Measurements from ENCODE around the gene SURF1. TPM values are rescaled to one million over a fixed set of nuclear protein-coding genes. Genes with fewer than 3 reads are reported as not detected.

Gene SURF1
- total RNA-seq, 1 experiment from 2014 or later: 71.7 TPM

DNA sequence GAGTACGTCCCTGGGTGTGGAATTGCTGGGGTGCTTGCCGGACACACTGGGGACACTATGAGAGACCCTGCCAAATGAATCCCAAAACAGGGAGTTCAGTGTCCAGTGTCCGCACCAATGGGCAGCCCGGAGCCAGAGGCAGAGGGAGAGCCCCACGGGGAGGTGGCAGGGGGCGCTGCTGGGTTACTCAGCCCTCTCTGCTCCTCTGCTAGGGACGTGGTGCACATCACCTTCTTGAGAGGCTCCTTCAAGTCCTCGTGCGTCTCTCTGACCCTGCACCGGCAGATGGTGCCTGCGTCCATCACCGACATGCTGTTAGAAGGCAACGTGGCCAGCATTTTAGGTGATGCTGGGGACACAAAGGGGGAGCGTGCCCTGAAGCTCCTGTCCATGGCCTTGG, 40.7 kb upstream of the SURF1 start:
- POLR2A ChIA-PET: no interaction called here
- H3K9ac ChIP-seq (ENCODE audit: low read length): no peak overlapping the region
- no peak overlapping the region for H3K4me3 ChIP-seq (replicated peaks in 1 of 2; ENCODE audit: low read depth in 1 of 2, low read length in 2 of 2)
- H3K79me2 ChIP-seq (ENCODE audit: insufficient read depth, low read length): no peaks in the 10 kb centered on the region
- DNase-seq (ENCODE audit: low read depth, low spot score) (no peak), ATAC-seq (peak; percentile 82)
- H3K9me3 ChIP-seq (ENCODE audit: control insufficient read depth in 1 of 2, insufficient read depth in 1 of 2, low read depth in 1 of 2, low read length in 2 of 2): no peaks in the 10 kb centered on the region
- RAD21 ChIA-PET (ENCODE audit: low non-redundant PET in 1 of 2, low total read pairs in 2 of 2, uncharacterized antibody in 2 of 2, unreplicated experiment in 2 of 2): no interaction called here
- TF ChIP-seq EGR1 (IDR thresholded peaks at IDR 0.05; ENCODE audit: low read depth) (no peak), TCF7L2 (IDR thresholded peaks at IDR 0.05; ENCODE audit: borderline replicate concordance, extremely low read depth, insufficient read depth, insufficient read length) (no peak), POLR2AphosphoS5 (IDR thresholded peaks at IDR 0.05; ENCODE audit: low read depth, low read length) (no peak), ZFX (IDR thresholded peaks at IDR 0.05) (no peak), ELF1 (IDR thresholded peaks at IDR 0.05; ENCODE audit: borderline replicate concordance, low read depth) (no peak), ATF3 (IDR thresholded peaks at IDR 0.05) (no peak), JUND (IDR thresholded peaks at IDR 0.05) (no peak), RAD21 (IDR thresholded peaks at IDR 0.05; ENCODE audit: low read depth) (peak; percentile 44; the same call in 1 of the 2 replicates), SIN3A (IDR thresholded peaks at IDR 0.05; ENCODE audit: low read depth) (no peak), FOSL1 (IDR thresholded peaks at IDR 0.05; ENCODE audit: low read depth) (no peak), EZH2 (IDR thresholded peaks at IDR 0.05) (no peak), SRF (IDR thresholded peaks at IDR 0.05; ENCODE audit: low read depth) (no peak)
- TF ChIP-seq, protein P1, sequence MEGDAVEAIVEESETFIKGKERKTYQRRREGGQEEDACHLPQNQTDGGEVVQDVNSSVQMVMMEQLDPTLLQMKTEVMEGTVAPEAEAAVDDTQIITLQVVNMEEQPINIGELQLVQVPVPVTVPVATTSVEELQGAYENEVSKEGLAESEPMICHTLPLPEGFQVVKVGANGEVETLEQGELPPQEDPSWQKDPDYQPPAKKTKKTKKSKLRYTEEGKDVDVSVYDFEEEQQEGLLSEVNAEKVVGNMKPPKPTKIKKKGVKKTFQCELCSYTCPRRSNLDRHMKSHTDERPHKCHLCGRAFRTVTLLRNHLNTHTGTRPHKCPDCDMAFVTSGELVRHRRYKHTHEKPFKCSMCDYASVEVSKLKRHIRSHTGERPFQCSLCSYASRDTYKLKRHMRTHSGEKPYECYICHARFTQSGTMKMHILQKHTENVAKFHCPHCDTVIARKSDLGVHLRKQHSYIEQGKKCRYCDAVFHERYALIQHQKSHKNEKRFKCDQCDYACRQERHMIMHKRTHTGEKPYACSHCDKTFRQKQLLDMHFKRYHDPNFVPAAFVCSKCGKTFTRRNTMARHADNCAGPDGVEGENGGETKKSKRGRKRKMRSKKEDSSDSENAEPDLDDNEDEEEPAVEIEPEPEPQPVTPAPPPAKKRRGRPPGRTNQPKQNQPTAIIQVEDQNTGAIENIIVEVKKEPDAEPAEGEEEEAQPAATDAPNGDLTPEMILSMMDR (IDR thresholded peaks at IDR 0.05 in 2 of 3, conservative IDR thresholded peaks at IDR 0.05 in 1 of 3; ENCODE audit: borderline replicate concordance in 1 of 3, insufficient read depth in 1 of 3, low read depth in 2 of 3, low read length in 2 of 3): peak; percentile 40 to 61 (median 48); a peak in 4 of 6 replicates
- TF ChIP-seq, protein P2, sequence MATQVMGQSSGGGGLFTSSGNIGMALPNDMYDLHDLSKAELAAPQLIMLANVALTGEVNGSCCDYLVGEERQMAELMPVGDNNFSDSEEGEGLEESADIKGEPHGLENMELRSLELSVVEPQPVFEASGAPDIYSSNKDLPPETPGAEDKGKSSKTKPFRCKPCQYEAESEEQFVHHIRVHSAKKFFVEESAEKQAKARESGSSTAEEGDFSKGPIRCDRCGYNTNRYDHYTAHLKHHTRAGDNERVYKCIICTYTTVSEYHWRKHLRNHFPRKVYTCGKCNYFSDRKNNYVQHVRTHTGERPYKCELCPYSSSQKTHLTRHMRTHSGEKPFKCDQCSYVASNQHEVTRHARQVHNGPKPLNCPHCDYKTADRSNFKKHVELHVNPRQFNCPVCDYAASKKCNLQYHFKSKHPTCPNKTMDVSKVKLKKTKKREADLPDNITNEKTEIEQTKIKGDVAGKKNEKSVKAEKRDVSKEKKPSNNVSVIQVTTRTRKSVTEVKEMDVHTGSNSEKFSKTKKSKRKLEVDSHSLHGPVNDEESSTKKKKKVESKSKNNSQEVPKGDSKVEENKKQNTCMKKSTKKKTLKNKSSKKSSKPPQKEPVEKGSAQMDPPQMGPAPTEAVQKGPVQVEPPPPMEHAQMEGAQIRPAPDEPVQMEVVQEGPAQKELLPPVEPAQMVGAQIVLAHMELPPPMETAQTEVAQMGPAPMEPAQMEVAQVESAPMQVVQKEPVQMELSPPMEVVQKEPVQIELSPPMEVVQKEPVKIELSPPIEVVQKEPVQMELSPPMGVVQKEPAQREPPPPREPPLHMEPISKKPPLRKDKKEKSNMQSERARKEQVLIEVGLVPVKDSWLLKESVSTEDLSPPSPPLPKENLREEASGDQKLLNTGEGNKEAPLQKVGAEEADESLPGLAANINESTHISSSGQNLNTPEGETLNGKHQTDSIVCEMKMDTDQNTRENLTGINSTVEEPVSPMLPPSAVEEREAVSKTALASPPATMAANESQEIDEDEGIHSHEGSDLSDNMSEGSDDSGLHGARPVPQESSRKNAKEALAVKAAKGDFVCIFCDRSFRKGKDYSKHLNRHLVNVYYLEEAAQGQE (IDR thresholded peaks at IDR 0.05; ENCODE audit: low read depth): no peak
- TF ChIP-seq, protein P3, sequence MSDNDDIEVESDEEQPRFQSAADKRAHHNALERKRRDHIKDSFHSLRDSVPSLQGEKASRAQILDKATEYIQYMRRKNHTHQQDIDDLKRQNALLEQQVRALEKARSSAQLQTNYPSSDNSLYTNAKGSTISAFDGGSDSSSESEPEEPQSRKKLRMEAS (IDR thresholded peaks at IDR 0.05): no peak
- H3K4me2 ChIP-seq (ENCODE audit: low read length): no peak overlapping the region
- no peaks in the 10 kb centered on the region for H3K9me2 ChIP-seq (ENCODE audit: insufficient read depth)
- H3K36me3 ChIP-seq (ENCODE audit: control insufficient read depth in 1 of 2, insufficient read depth in 2 of 2, low read length in 2 of 2): no peaks in the 10 kb centered on the region
- H3K27ac ChIP-seq (ENCODE audit: low read depth, low read length): no peak overlapping the region
- 0 out of 2 replicates have a peak, but pooled peaks cover 2% of the 10 kb centered on the region for H3K27me3 ChIP-seq (ENCODE audit: insufficient read depth, low read length)
- no peak overlapping the region for H2AFZ ChIP-seq (ENCODE audit: low read depth, low read length, poor library complexity, severe bottlenecking)
- intact Hi-C loops (cut with micrococcal nuclease): no loop called here
- no peaks in the 10 kb centered on the region for H4K20me1 ChIP-seq (ENCODE audit: insufficient read depth)
- CTCF ChIA-PET: interaction anchor here (1.4 kb wide), 1 partner anchor 82 kb away, joined by 3 read pairs; the partner anchor contains the start of gene SLC2A6
- H3K4me1 ChIP-seq (ENCODE audit: control insufficient read depth in 1 of 2, insufficient read depth in 2 of 2, low read length in 2 of 2): no peaks in the 10 kb centered on the region
- BruUV-seq (replicated peaks): no TSS peak

Data from HCT116 (cell line).